Neural progenitor cell (in vitro differentiated cells): ENCODE data around the gene BTC. TPM values are rescaled to one million over a fixed set of nuclear protein-coding genes. Genes with fewer than 3 reads are reported as not detected.
"Not testable (repeated sequence)": the region's sequence is repeated elsewhere in the genome, so short reads cannot be mapped to it uniquely, and the experiment has no call there.

Experiments used
- DNase-seq: peaks from one replicate; pipeline ENCODE4 v3.0.0-alpha.2; 2016; ENCODE audit warnings: low spot score
- H2AFZ ChIP-seq: fragments of 200-600 bp; sonication (generic); replicated peaks from 2 replicates; pipeline ENCODE4 v1.6.1; 2016; ENCODE audit warnings: antibody characterized with exemption
- H3F3A ChIP-seq: fragments of 200-600 bp; sonication (generic); 2 replicates; pipeline ENCODE4 v1.6.1; 2016; ENCODE audit warnings: antibody characterized with exemption, low read depth
- H3K27ac ChIP-seq: fragments of 200-600 bp; sonication (generic); 2 replicates; pipeline ENCODE4 v1.5.1; 2016; ENCODE audit warnings: mild to moderate bottlenecking
- H3K27me3 ChIP-seq: fragments of 200-600 bp; sonication (generic); 2 replicates; pipeline ENCODE4 v1.6.1; 2016; ENCODE audit warnings: mild to moderate bottlenecking, moderate library complexity
- H3K36me3 ChIP-seq: fragments of 200-600 bp; sonication (generic); 2 replicates; pipeline ENCODE4 v1.5.1; 2016
- H3K4me1 ChIP-seq: fragments of 200-600 bp; sonication (generic); 2 replicates; pipeline ENCODE4 v1.6.1; 2016; ENCODE audit warnings: mixed run types
- H3K4me2 ChIP-seq: fragments of 200-600 bp; sonication (generic); 2 replicates; pipeline ENCODE4 v1.6.1; 2016
- H3K4me3 ChIP-seq: fragments of 200-600 bp; sonication (generic); 2 replicates; pipeline ENCODE4 v1.5.1; 2016
- H3K79me2 ChIP-seq: fragments of 200-600 bp; sonication (generic); 2 replicates; pipeline ENCODE4 v1.6.1; 2016; ENCODE audit warnings: low read depth
- H3K9ac ChIP-seq: fragments of 200-600 bp; sonication (generic); 2 replicates; pipeline ENCODE4 v1.6.1; 2016
- H3K9me3 ChIP-seq: fragments of 200-600 bp; sonication (generic); 2 replicates; pipeline ENCODE4 v1.5.1; 2016; ENCODE audit warnings: low read depth
- H4K20me1 ChIP-seq: fragments of 200-600 bp; sonication (generic); 2 replicates; pipeline ENCODE4 v1.6.1; 2016; ENCODE audit warnings: low read depth
- H3K27ac Mint-ChIP-seq: 3 replicates; pipeline ENCODE4 v1.8.0; 2021; ENCODE audit warnings: mixed read lengths
- H3K27me3 Mint-ChIP-seq: 2 replicates; pipeline ENCODE4 v1.8.0; 2022; ENCODE audit warnings: low read depth, mild to moderate bottlenecking, inconsistent platforms, moderate library complexity, mixed read lengths; ENCODE audit not compliant: insufficient read depth
- H3K36me3 Mint-ChIP-seq: 3 replicates; pipeline ENCODE4 v1.8.0; 2021; ENCODE audit warnings: mixed read lengths
- H3K4me1 Mint-ChIP-seq: 3 replicates; pipeline ENCODE4 v1.8.0; 2021; ENCODE audit warnings: mixed read lengths
- H3K4me3 Mint-ChIP-seq: 3 replicates; pipeline ENCODE4 v1.8.0; 2021; ENCODE audit warnings: mild to moderate bottlenecking, moderate library complexity, mixed read lengths
- H3K9me3 Mint-ChIP-seq: 3 replicates; pipeline ENCODE4 v1.8.0; 2020; ENCODE audit warnings: mixed read lengths
- EZH2 ChIP-seq: fragments of 200-600 bp; sonication (generic); IDR thresholded peaks from 2 replicates; pipeline ENCODE4 v1.6.1; 2017; ENCODE audit warnings: antibody characterized with exemption, mild to moderate bottlenecking, moderate library complexity
- EZH2phosphoT487 ChIP-seq: fragments of 200-600 bp; sonication (generic); IDR thresholded peaks from 2 replicates; pipeline ENCODE4 v1.6.1; 2017; ENCODE audit warnings: antibody characterized with exemption
- total RNA-seq: library from RNA; depleted of rRNA; stranded (reverse); fragments of >200 nt; gene quantifications from 2 replicates; pipeline ENCODE4 v1.2.3, GENCODE V29; 2015; ENCODE audit warnings: low replicate concordance
- TF ChIP-seq, protein P1 (sequence below): fragments of 200-600 bp; sonication (generic); IDR thresholded peaks from 2 replicates; pipeline ENCODE4 v1.5.1; 2017; ENCODE audit warnings: antibody characterized with exemption, mild to moderate bottlenecking

BTC gene
- total RNA-seq, 1 donor from 2014 or later, result 0.80 TPM

DNA sequence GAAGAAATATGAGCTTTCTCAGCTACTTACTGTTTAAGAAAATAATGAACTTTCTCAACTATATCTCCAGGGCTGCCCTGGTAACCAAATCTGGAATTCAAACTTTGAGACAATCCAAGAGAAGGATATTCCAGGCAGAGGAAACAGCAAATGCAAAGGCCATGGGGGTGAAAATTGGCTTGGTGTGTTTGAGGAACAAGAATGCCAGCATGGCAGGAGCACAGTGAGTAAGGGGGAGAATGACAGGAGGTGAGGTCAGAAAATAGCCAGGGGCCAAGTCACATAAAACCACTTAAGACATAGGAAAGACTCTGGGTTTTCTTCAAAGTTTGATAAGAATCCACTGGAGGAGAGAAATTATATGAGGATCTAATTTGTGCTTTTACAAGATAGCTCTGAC is 27.2 kb upstream of the BTC start:
- no peak overlapping the region for H3K4me3 Mint-ChIP-seq
- no peak overlapping the region for H3K27ac ChIP-seq
- no peak overlapping the region for H3K4me2 ChIP-seq
- peaks cover 8% of the 10 kb centered on the region for H3K9me3 Mint-ChIP-seq
- no peaks in the 10 kb centered on the region for H3K9me3 ChIP-seq
- no peaks in the 10 kb centered on the region for H3K79me2 ChIP-seq
- H3K36me3 ChIP-seq, result no peaks in the 10 kb centered on the region
- no peaks in the 10 kb centered on the region for H3K27me3 ChIP-seq
- DNase-seq, result no peak
- no peaks in the 10 kb centered on the region for H3K27me3 Mint-ChIP-seq
- TF ChIP-seq, protein P1, sequence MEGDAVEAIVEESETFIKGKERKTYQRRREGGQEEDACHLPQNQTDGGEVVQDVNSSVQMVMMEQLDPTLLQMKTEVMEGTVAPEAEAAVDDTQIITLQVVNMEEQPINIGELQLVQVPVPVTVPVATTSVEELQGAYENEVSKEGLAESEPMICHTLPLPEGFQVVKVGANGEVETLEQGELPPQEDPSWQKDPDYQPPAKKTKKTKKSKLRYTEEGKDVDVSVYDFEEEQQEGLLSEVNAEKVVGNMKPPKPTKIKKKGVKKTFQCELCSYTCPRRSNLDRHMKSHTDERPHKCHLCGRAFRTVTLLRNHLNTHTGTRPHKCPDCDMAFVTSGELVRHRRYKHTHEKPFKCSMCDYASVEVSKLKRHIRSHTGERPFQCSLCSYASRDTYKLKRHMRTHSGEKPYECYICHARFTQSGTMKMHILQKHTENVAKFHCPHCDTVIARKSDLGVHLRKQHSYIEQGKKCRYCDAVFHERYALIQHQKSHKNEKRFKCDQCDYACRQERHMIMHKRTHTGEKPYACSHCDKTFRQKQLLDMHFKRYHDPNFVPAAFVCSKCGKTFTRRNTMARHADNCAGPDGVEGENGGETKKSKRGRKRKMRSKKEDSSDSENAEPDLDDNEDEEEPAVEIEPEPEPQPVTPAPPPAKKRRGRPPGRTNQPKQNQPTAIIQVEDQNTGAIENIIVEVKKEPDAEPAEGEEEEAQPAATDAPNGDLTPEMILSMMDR, result no peak
- TF ChIP-seq EZH2phosphoT487 (no peak), EZH2 (no peak)
- no peaks in the 10 kb centered on the region for H3K36me3 Mint-ChIP-seq
- H3K9ac ChIP-seq, result no peak overlapping the region
- H3K4me3 ChIP-seq, result no peak overlapping the region
- H3K4me1 Mint-ChIP-seq, result peaks cover 4% of the 10 kb centered on the region
- no peaks in the 10 kb centered on the region for H4K20me1 ChIP-seq
- H2AFZ ChIP-seq, result no peak overlapping the region
- H3K27ac Mint-ChIP-seq, result no peak overlapping the region
- no peaks in the 10 kb centered on the region for H3F3A ChIP-seq
- H3K4me1 ChIP-seq, result no peaks in the 10 kb centered on the region

DNA sequence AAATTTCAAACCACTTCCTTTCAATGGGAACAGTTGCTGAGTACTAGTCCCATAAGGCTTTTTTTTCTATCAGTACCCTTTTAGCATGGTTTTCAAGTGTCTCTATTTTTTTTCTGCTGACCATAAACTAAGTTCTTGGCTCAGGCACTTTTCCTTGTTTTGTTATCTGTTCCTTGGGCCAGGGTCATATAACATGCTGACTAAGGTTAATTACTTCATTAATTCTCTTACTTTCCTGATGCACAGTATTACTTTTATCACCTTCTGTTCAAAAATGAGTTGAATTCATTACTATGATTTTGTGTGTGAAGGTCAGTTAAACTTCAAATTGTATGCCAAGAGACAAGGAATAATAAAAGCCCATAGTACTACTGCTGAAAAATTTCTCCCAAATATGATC is 19.7 kb upstream of the BTC start:
- Histone ChIP-seq H3K27me3 (no peaks in the 10 kb centered on the region), H3K4me2 (no peak overlapping the region), H2AFZ (no peak overlapping the region), H3K4me1 (no peaks in the 10 kb centered on the region), H3F3A (no peaks in the 10 kb centered on the region), H3K36me3 (no peaks in the 10 kb centered on the region), H3K79me2 (no peaks in the 10 kb centered on the region), H3K4me3 (no peak overlapping the region), H3K27ac (no peak overlapping the region), H3K9me3 (no peaks in the 10 kb centered on the region), H4K20me1 (no peaks in the 10 kb centered on the region), H3K9ac (no peak overlapping the region)
- DNase-seq, result no peak
- Mint-ChIP-seq H3K27ac (no peak overlapping the region), H3K36me3 (no peaks in the 10 kb centered on the region), H3K4me1 (no peaks in the 10 kb centered on the region), H3K9me3 (no peaks in the 10 kb centered on the region), H3K27me3 (no peaks in the 10 kb centered on the region), H3K4me3 (no peak overlapping the region)
- TF ChIP-seq, protein P1, result no peak
- TF ChIP-seq EZH2phosphoT487, result no peak
- no peak for TF ChIP-seq EZH2

DNA sequence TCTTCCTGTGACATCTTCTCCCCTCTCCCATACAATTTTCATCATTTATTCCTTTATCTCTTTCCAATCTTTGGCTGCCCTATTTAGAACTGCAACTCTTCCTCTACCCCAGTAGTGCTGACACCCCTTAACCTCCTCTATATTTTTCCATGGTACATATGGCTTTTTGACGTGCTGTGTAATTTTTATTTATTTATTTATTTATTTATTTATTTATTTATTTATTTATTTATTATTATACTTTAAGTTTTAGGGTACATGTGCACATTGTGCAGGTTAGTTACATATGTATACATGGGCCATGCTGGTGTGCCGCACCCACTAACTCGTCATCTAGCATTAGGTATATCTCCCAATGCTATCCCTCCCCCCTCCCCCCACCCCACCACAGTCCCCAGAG is 17.7 kb upstream of the BTC start:
- not testable (repeated sequence) for H3K79me2 ChIP-seq, H3K27ac Mint-ChIP-seq, H3K9me3 ChIP-seq, DNase-seq, H3K9ac ChIP-seq, H2AFZ ChIP-seq, H3K4me2 ChIP-seq, H3K4me3 ChIP-seq, H3K27me3 Mint-ChIP-seq, H3K27me3 ChIP-seq, H3K9me3 Mint-ChIP-seq, H3K27ac ChIP-seq, H3K36me3 ChIP-seq, H3K4me3 Mint-ChIP-seq, H3K4me1 Mint-ChIP-seq, H3K4me1 ChIP-seq, H4K20me1 ChIP-seq, H3F3A ChIP-seq, H3K36me3 Mint-ChIP-seq

DNA sequence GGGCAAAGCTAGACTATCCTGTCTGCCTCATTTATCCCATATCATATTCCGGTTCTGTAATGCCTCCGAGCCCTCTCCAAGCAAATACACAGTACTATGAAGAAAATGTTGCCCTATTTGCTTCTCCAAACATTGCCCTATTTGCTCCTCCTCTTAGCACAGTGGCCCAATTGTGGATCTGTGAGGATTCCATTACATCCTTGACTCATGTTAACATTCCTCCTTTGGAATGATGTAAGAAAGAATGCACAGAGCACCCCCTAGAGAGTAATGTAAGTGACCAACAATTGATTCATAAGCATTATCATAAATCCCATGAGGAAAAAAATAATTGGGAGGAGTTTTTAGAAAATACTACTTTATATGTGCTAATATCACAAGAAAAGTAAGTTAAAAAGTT is 11.3 kb upstream of the BTC start:
- TF ChIP-seq, protein P1, result no peak
- TF ChIP-seq EZH2 (no peak), EZH2phosphoT487 (no peak)
- H3K27me3 ChIP-seq, result no peaks in the 10 kb centered on the region
- H3K9me3 ChIP-seq, result no peaks in the 10 kb centered on the region
- no peaks in the 10 kb centered on the region for H3F3A ChIP-seq
- no peak overlapping the region for H3K4me3 ChIP-seq
- H3K36me3 Mint-ChIP-seq, result no peaks in the 10 kb centered on the region
- no peak overlapping the region for H3K9ac ChIP-seq
- H3K36me3 ChIP-seq, result no peaks in the 10 kb centered on the region
- no peaks in the 10 kb centered on the region for H4K20me1 ChIP-seq
- H3K4me1 ChIP-seq, result no peaks in the 10 kb centered on the region
- no peak for DNase-seq
- H3K4me1 Mint-ChIP-seq, result no peaks in the 10 kb centered on the region
- no peaks in the 10 kb centered on the region for H3K79me2 ChIP-seq
- no peak overlapping the region for H3K27ac ChIP-seq
- no peak overlapping the region for H3K27ac Mint-ChIP-seq
- no peaks in the 10 kb centered on the region for H3K9me3 Mint-ChIP-seq
- no peaks in the 10 kb centered on the region for H3K27me3 Mint-ChIP-seq
- H3K4me3 Mint-ChIP-seq, result no peak overlapping the region
- no peak overlapping the region for H2AFZ ChIP-seq
- no peak overlapping the region for H3K4me2 ChIP-seq
